HuH-7 (cell line): ENCODE results near the gene COL25A1.
"Not testable (repeated sequence)": the region's sequence is repeated elsewhere in the genome, so short reads cannot be mapped to it uniquely, and the experiment has no call there.

ENCODE experiments used
- DNase-seq: peaks from one replicate; pipeline ENCODE4 v3.0.0; 2011; ENCODE audit warnings: low spot score

COL25A1 gene

GRCh38 chr4:108950158-108950915 is 352.1 kb downstream of the COL25A1 start:
- DNase-seq: no peak

- DNase-seq: no peak
These were observed 354.9 kb downstream of the COL25A1 start for GRCh38 chr4:108947526-108947925.

GRCh38 chr4:108946237-108946636 is 356.2 kb downstream of the COL25A1 start:
- DNase-seq: no peak

GRCh38 chr4:108943976-108944591 is 358.4 kb downstream of the COL25A1 start:
- no peak for DNase-seq

GRCh38 chr4:108943371-108943770 is 359.1 kb downstream of the COL25A1 start:
- no peak for DNase-seq

GRCh38 chr4:108941904-108942430 is 360.5 kb downstream of the COL25A1 start:
- DNase-seq: no peak

GRCh38 chr4:108940634-108941033 is 361.8 kb downstream of the COL25A1 start:
- DNase-seq: no peak

GRCh38 chr4:108940149-108940548 is 362.3 kb downstream of the COL25A1 start:
- DNase-seq: no peak

GRCh38 chr4:108937066-108937465 is 365.4 kb downstream of the COL25A1 start:
- DNase-seq: no peak

- not testable (repeated sequence) for DNase-seq
These were observed 368.5 kb downstream of the COL25A1 start for GRCh38 chr4:108933925-108934324.

- DNase-seq: no peak
These were observed 369.4 kb downstream of the COL25A1 start for GRCh38 chr4:108933046-108933445.

GRCh38 chr4:108931926-108932325 is 370.5 kb downstream of the COL25A1 start:
- no peak for DNase-seq

GRCh38 chr4:108930186-108930585 is 372.3 kb downstream of the COL25A1 start:
- DNase-seq: no peak

- no peak for DNase-seq
These were observed 375.7 kb downstream of the COL25A1 start for GRCh38 chr4:108926781-108927180.

GRCh38 chr4:108926061-108926460 is 376.4 kb downstream of the COL25A1 start:
- DNase-seq: no peak

GRCh38 chr4:108922191-108922590 is 380.3 kb downstream of the COL25A1 start:
- DNase-seq: no peak

GRCh38 chr4:108920395-108921087 is 381.9 kb downstream of the COL25A1 start:
- DNase-seq: no peak

GRCh38 chr4:108919226-108919893 is 383.1 kb downstream of the COL25A1 start:
- DNase-seq: no peak

- DNase-seq: no peak
These were observed 385.2 kb downstream of the COL25A1 start for GRCh38 chr4:108917255-108917654.

- no peak for DNase-seq
These were observed 385.8 kb downstream of the COL25A1 start for GRCh38 chr4:108916638-108917037.

- DNase-seq: no peak
These were observed 395.5 kb downstream of the COL25A1 start for GRCh38 chr4:108906866-108907367.

GRCh38 chr4:108906006-108906405 is 396.5 kb downstream of the COL25A1 start:
- DNase-seq: no peak
